HG02610 (cell line): Measurements from ENCODE around the gene LIM2.

ENCODE experiments used
- ATAC-seq: cut with Tn5 transposase; IDR thresholded peaks from one replicate; pipeline ENCODE4 v1.9.1; 2021; ENCODE audit warnings: mild to moderate bottlenecking, moderate library complexity; ENCODE audit not compliant: unreplicated experiment

LIM2 gene

DNA sequence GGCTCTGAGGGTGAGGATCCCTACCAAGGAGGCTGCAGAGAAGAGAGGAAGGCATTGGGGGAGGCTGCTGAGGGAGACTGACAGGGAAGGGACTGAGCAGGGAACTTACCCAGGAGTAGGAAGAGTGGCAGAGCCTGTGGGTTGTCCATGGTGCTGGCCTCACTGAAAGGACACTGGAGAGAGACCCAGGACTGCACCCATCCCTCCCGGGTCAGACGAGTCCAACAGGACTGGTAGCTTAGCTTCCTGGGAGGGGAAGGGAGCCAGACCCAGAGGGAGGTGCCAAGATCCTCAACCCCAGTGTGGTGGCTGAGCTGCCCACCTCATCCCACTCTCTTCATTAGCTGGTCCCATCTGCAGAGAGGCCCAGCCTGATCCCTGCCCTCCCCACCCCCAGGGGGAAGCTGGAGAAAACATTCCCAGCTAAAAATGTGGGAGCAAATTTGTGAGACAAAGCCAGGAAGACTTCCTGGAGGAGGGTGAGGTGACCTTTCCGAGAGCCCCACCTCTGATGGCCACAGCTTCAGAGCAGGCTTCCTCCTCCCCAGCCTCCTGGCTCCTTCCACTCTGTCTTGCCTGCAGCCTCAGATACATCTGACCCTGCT is 45.7 kb downstream of the LIM2 start, which contains the start of gene VSIG10L:
TSS of gene VSIG10L (minus strand) at position 164 of the 605 bp plus-strand sequence. CDS start at position 149, 15 bp downstream.
- no peak for ATAC-seq

DNA sequence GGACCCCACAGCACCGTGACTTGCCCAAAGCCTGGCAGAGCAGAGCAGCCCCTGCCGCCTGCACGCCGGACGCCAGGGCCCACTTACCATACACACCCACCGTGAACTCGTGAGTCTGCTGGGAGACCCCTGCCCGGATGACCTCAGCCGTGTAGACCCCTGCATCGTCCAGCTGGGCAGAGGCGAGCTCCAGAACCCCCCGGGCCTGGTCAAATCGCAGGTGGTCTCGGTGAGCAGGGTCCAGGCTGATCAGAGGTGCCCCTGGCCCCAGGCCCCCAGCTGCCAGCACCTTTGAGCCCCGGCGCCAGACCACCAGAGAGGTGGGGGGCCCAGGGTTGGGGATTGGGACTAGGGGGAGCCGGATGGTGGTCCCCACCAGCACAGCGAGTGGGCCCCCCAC is 46.7 kb downstream of the LIM2 start:
- ATAC-seq: no peak

DNA sequence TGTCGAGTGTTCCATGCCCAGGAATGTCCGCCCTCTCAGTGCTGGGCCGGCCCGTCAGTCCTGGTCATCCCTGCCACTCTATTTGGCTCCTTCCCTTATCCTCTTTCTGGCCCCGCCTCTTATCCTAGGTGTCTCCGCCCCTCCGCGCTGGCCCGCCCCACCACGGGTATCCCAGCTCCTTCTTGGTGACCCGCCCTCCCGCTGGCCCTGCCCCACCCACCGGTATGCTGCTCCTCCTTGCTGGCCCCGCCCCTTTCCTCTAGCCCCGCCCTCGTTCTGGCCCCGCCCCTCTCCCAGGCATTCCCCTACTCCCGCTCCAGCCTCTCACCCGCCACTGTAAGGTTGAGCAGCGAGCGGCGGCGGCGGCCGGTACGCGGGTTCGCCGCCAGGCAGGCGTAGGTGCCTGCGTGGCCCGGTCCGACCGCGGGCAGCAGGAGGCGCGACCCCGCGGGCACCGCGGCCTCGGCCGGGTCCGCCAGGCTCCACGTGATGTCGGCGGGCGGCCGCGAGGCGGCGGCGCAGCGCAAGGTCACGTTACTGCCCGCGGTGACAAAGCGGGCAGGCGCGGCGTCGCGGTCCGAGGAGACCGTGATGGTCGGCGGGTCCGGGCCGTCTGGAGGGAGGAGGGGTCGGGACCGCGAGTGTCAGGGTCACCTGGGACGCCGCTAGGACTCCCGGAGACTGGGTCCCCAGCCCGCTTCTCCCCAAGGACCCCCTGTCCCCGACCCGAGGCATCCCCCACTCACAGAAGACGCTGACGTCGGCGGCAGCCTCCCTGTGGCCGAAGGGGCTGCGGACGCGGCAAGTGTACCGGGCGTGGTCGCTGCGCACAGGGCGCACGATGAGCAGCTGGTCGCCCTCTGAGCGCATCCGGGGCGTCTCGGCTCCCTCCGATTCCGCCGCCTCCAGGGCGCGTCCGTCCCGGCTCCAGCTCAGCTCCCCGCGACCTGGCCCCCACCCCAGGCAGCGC is 47.8 kb downstream of the LIM2 start:
- peak; percentile 53 for ATAC-seq

- ATAC-seq: peak; percentile 1
Observed at GRCh38 chr19:51339313-51339686, 48.5 kb downstream of the LIM2 start.

- peak; percentile 53 for ATAC-seq
Observed at GRCh38 chr19:51338563-51339312, 49.0 kb downstream of the LIM2 start.

DNA sequence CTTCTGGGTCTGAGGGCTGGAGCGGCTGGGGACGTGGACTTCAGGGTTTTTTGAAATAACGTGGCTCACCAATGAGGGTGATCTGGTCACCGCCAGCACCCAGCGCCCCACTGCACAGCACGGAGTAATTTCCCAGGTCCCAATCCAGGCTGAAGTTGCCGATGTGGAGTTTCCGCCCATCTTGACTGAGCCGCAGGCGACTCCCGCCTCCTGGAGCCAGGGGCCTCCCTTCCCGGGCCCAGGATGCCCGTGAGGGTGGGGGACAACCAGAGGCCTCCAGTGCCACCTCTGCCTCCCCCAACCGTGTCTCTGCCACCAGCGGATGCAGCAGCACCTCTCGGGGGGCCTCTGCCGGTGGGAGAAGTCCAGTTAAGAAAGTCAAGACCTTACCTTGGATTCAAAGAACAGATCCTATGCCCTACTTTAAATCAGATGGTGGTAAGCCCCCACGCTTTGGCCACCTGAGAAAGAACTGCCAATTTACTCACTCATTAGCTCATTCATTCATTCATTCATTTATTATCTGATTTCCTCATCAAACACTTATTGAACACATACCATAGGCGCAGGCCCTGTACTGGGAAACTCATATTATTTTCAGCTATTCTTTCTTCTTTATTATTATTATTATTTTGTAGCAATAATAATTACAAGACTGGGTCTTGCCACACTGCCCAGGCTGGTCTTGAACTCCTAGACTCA is 49.8 kb downstream of the LIM2 start:
- ATAC-seq: no peak

GRCh38 chr19:51337141-51337860 is 50.5 kb downstream of the LIM2 start:
- ATAC-seq: no peak

DNA sequence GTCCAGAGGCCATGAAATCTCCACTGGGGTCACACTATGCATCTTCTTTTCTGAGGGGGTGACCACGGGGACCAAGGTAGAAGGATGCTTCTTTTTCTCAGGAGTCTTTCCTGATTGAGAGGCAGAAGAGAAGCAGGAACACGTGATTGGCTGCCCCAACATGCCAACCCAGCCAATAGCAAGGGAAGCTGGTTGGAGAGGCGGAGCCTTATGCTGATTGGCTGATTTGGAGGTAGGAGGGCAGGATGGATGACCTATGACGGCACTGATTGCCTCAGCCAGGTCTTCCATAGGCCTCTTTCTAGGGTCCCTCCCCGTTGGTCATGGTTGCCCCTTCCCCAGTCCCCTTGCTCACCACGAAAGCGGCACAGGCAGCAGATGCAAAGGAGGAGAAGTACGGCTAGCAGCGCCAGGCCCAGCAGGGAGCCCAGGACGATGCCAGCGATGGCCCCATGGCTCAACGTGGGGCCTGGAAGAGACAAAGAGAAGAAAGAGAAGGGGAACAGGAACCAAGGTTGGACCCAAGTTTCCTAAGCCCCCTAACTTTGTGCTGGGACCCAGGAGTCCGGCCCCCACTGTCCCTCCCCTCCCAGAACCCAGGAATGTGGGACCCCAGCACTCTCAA is 53.8 kb downstream of the LIM2 start:
- ATAC-seq: no peak

GRCh38 chr19:51331716-51332115 is 56.1 kb downstream of the LIM2 start:
- ATAC-seq: no peak

DNA sequence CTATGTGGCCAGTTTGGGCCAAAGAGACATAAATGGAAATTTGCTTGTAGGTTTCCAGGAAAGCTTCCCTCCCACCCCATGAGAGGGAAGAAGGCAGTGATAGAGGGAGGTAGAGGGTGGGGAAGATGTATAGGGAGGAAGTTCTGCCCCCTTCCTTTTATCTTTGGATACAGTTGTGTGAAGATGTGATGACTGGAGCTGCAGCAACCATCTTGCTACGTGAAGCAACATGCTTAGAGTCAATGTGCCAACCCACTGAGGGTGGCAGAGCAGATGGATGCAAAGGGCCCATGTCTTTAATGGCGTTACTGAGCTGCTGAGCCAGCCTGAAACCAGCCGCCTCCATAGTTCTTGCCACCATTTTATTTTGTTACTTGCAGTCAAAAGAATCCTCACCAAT is 56.6 kb downstream of the LIM2 start:
- ATAC-seq: no peak

DNA sequence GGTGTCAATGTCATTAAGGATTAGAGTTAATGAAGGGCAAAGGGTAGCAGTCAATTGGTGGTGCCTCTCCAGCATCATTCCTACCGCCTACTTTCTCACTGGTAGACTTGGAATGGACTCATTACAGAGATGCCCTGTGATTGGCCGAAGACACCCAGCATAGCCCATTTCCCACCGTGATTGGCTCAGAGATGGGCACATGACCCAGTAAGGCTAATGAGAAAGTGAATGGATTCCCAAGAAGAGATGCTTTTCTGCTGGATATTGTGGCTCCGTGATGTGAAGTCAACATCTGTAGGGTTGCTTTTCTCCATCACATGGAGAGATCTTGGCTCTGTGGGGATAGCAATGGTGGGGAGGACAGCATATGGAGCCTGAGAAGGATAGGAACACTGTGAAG is 57.4 kb downstream of the LIM2 start:
- no peak for ATAC-seq
